Spinal cord (tissue), 4 donors: ENCODE results near the gene MAL. TPM values are rescaled to one million over a fixed set of nuclear protein-coding genes. Genes with fewer than 3 reads are reported as not detected.

Source experiments
- polyA plus RNA-seq, 2 donors: library from polyadenylated mRNA; unstranded; fragments of 120-200 nt; gene quantifications; one replicate each; pipeline ENCODE4 v1.2.1, GENCODE V29; 2013; ENCODE audit not compliant: insufficient read length in 2 of 2
- small RNA-seq: library from RNA; depleted of rRNA; stranded (forward); fragments of <200 nt; gene quantifications from one replicate; pipeline ENCODE3, GENCODE V24; 2014; ENCODE audit warnings: low replicate concordance
- total RNA-seq, 2 donors: library from RNA; depleted of rRNA in 1 of 2; stranded (reverse); fragments of 120-200 nt in 1 of 2; fragments of >200 nt in 1 of 2; gene quantifications; one replicate each; pipeline versions ENCODE4 v1.2.3 to v1.2.4, GENCODE V29; 2013 to 2014

Gene MAL
- total and polyA plus RNA-seq, 4 donors = 8.2 to 23.0 (median 18.6) TPM

Small RNA genes lying within 50 kb of the gene (small RNA-seq; reads per million reads assigned to genes)
- 0.18 reads per million for gene RN7SL575P

Other genes starting within 250 kb of the MAL start
- 1 to 10 TPM in 1 of 2 donors, under 1 TPM in 1; 0.69 to 2.7 TPM for gene TEKT4, start 154.3 kb upstream of the MAL start, total RNA-seq
- 1 to 10 TPM; 2.1 to 3.8 TPM for gene TEKT4, start 154.3 kb upstream of the MAL start, polyA plus RNA-seq
- 10 to 100 TPM; 53.0 to 60.7 TPM for gene MRPS5, start 96.1 kb downstream of the MAL start, total RNA-seq
- gene MRPS5, start 96.1 kb downstream of the MAL start, polyA plus RNA-seq = 10 to 100 TPM; 65.1 to 86.6 TPM
- gene ZNF514, start 134.1 kb downstream of the MAL start, total RNA-seq = 10 to 100 TPM; 23.4 to 31.3 TPM
- 10 to 100 TPM; 25.2 to 26.0 TPM for gene ZNF514, start 134.1 kb downstream of the MAL start, polyA plus RNA-seq
- 10 to 100 TPM in 1 of 2 donors, 1 to 10 TPM in 1; 6.7 to 11.8 TPM for gene ZNF2, start 140.1 kb downstream of the MAL start, total RNA-seq
- gene ZNF2, start 140.1 kb downstream of the MAL start, polyA plus RNA-seq = 1 to 10 TPM; 6.0 to 7.5 TPM
- gene ZNF892, start 181.8 kb downstream of the MAL start, total RNA-seq = 10 to 100 TPM; 13.2 to 16.2 TPM
- 1 to 10 TPM; 4.5 to 5.4 TPM for gene ZNF892, start 181.8 kb downstream of the MAL start, polyA plus RNA-seq
- gene PROM2, start 248.7 kb downstream of the MAL start, total RNA-seq = 1 to 10 TPM in 1 of 2 donors, under 1 TPM in 1; 0.99 to 1.8 TPM
- 1 to 10 TPM; 2.4 to 5.9 TPM for gene PROM2, start 248.7 kb downstream of the MAL start, polyA plus RNA-seq